ENCODE results near the gene ABLIM2. TPM values are rescaled to one million over a fixed set of nuclear protein-coding genes. Genes with fewer than 3 reads are reported as not detected.

The ABLIM2 gene
- total and polyA plus RNA-seq, 2 of the 13 experiments (the other 11 are each of a cell fraction or from before 2014, with no cell fraction given), result 0.20 to 0.37 TPM

DNA sequence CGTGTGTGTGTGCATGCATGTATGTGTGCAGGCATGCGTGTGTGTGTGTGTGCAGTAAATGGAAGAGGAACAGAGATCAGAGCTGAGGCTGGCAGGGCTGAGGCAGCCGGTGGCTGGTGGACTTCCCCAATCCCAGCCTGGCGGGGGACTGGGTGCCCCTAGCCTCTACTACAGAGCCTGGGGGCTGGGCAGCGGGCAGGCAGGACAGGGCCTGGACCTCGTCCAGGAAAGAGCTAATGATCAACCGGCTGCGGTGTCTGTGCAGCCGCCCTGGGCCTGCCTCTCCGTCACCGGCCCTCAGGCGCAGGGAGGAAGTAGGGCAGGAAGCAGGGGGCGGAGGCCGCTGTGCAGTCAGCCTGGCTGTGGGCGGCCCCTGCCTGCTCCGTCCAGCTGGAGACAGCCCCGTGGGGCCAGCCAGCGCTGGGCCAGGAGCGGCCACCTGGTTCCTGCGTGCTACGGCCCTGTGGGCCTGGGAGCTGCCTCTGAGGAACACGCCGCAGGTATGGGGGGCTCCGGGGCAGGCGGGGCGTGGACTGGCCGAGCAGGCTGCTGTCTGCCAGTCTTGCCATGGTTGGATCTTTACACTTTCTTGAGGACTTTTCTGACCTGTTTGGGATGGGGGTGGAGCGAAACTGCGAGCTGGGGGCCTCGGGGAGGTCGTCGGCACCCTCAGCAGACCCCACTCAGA lies 40.4 kb upstream of the ABLIM2 start, which contains the start of gene SH3TC1 (continued):
- TF ChIP-seq ZNF556 (CRISPR knock-in tag; IDR thresholded peaks at IDR 0.05; ENCODE audit: borderline replicate concordance) (peak; percentile 98), HNRNPH1 (optimal IDR thresholded peaks at IDR 0.05; ENCODE audit: low read depth, low read length) (no peak), KAT7 (CRISPR knock-in tag; IDR thresholded peaks at IDR 0.05; ENCODE audit: borderline replicate concordance) (0 out of 2 replicates have a peak, but pooled peaks have one; percentile 74), SYNCRIP (IDR thresholded peaks at IDR 0.05; ENCODE audit: insufficient read depth, low read depth, low read length) (no peak), EP300 (IDR thresholded peaks at IDR 0.05; ENCODE audit: low read depth in 2 of 2, low read length in 2 of 2) (no peak; a peak in 1 of 4 replicates), EP300 (CRISPR knock-in tag; IDR thresholded peaks at IDR 0.05; ENCODE audit: borderline replicate concordance) (peak; percentile 54), THRA (CRISPR knock-in tag; IDR thresholded peaks at IDR 0.05; ENCODE audit: borderline replicate concordance) (peak; percentile 79; the same call in 1 of the 2 replicates), ZNF121 (CRISPR knock-in tag; IDR thresholded peaks at IDR 0.05) (peak; percentile 47), IRX3 (CRISPR knock-in tag; IDR thresholded peaks at IDR 0.05; ENCODE audit: borderline replicate concordance, low read depth) (no peak), ZSCAN29 (CRISPR knock-in tag; conservative IDR thresholded peaks at IDR 0.05) (no peak), RBM22 (optimal IDR thresholded peaks at IDR 0.05; ENCODE audit: low read length) (no peak), NFE2L1 (CRISPR knock-in tag; IDR thresholded peaks at IDR 0.05; ENCODE audit: borderline replicate concordance) (0 out of 2 replicates have a peak, but pooled peaks have one; percentile 12), CREM (IDR thresholded peaks at IDR 0.05) (0 out of 2 replicates have a peak, but pooled peaks have one; percentile 23), CREM (CRISPR knock-in tag; IDR thresholded peaks at IDR 0.05) (no peak), ATRX (CRISPR knock-in tag; IDR thresholded peaks at IDR 0.05; ENCODE audit: borderline replicate concordance) (no peak), TP53 (CRISPR knock-in tag; conservative IDR thresholded peaks at IDR 0.05) (0 out of 2 replicates have a peak, but pooled peaks have one; percentile 48), MED1 (CRISPR knock-in tag; IDR thresholded peaks at IDR 0.05) (peak; percentile 84), SUZ12 (IDR thresholded peaks at IDR 0.05; ENCODE audit: low read depth, low read length) (no peak), SOX6 (IDR thresholded peaks at IDR 0.05) (no peak), SOX6 (CRISPR knock-in tag; IDR thresholded peaks at IDR 0.05) (peak; percentile 71), NR2F1 (CRISPR knock-in tag; IDR thresholded peaks at IDR 0.05) (peak in 1 of 2 experiments; percentile 40; a peak in 1 of 4 replicates)
- TF ChIP-seq, protein P1, sequence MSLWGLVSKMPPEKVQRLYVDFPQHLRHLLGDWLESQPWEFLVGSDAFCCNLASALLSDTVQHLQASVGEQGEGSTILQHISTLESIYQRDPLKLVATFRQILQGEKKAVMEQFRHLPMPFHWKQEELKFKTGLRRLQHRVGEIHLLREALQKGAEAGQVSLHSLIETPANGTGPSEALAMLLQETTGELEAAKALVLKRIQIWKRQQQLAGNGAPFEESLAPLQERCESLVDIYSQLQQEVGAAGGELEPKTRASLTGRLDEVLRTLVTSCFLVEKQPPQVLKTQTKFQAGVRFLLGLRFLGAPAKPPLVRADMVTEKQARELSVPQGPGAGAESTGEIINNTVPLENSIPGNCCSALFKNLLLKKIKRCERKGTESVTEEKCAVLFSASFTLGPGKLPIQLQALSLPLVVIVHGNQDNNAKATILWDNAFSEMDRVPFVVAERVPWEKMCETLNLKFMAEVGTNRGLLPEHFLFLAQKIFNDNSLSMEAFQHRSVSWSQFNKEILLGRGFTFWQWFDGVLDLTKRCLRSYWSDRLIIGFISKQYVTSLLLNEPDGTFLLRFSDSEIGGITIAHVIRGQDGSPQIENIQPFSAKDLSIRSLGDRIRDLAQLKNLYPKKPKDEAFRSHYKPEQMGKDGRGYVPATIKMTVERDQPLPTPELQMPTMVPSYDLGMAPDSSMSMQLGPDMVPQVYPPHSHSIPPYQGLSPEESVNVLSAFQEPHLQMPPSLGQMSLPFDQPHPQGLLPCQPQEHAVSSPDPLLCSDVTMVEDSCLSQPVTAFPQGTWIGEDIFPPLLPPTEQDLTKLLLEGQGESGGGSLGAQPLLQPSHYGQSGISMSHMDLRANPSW (CRISPR knock-in tag; IDR thresholded peaks at IDR 0.05; ENCODE audit: borderline replicate concordance), result no peak
- TF ChIP-seq, protein P2, sequence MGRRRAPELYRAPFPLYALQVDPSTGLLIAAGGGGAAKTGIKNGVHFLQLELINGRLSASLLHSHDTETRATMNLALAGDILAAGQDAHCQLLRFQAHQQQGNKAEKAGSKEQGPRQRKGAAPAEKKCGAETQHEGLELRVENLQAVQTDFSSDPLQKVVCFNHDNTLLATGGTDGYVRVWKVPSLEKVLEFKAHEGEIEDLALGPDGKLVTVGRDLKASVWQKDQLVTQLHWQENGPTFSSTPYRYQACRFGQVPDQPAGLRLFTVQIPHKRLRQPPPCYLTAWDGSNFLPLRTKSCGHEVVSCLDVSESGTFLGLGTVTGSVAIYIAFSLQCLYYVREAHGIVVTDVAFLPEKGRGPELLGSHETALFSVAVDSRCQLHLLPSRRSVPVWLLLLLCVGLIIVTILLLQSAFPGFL (CRISPR knock-in tag; IDR thresholded peaks at IDR 0.05), result no peak
- TF ChIP-seq, protein P3, sequence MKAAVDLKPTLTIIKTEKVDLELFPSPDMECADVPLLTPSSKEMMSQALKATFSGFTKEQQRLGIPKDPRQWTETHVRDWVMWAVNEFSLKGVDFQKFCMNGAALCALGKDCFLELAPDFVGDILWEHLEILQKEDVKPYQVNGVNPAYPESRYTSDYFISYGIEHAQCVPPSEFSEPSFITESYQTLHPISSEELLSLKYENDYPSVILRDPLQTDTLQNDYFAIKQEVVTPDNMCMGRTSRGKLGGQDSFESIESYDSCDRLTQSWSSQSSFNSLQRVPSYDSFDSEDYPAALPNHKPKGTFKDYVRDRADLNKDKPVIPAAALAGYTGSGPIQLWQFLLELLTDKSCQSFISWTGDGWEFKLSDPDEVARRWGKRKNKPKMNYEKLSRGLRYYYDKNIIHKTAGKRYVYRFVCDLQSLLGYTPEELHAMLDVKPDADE (CRISPR knock-in tag; IDR thresholded peaks at IDR 0.05), result no peak

Data from HepG2 (cell line).